Activated naive CD8-positive, alpha-beta T cell treated with anti-CD3 and anti-CD28 coated beads, Interleukin-2, amount 50 U/mL, for 16 hours (primary cell): Measurements from ENCODE around the gene MIAT.

ENCODE experiments used
- DNase-seq: peaks from one replicate; pipeline ENCODE4 v3.0.0-alpha.2; 2020; ENCODE audit warnings: low read depth, low spot score

The MIAT gene

GRCh38 chr22:26632422-26633155 lies 24.8 kb upstream of the MIAT start:
- DNase-seq = no peak

GRCh38 chr22:26634189-26634588 lies 23.2 kb upstream of the MIAT start:
- no peak for DNase-seq

- no peak for DNase-seq
Measured at GRCh38 chr22:26635117-26635516, 22.3 kb upstream of the MIAT start.

- no peak for DNase-seq
Measured at GRCh38 chr22:26636296-26636695, 21.1 kb upstream of the MIAT start.

GRCh38 chr22:26642465-26643417 lies 14.6 kb upstream of the MIAT start:
- DNase-seq = peak; percentile 38

- no peak for DNase-seq
Measured at GRCh38 chr22:26643418-26644100, 13.8 kb upstream of the MIAT start.

- DNase-seq = no peak
Measured at GRCh38 chr22:26646158-26646557, 11.2 kb upstream of the MIAT start.

GRCh38 chr22:26648011-26648497 lies 9.3 kb upstream of the MIAT start:
- no peak for DNase-seq

GRCh38 chr22:26648528-26649388 lies 8.6 kb upstream of the MIAT start:
- DNase-seq = no peak

- no peak for DNase-seq
Measured at GRCh38 chr22:26650722-26651421, 6.5 kb upstream of the MIAT start.

GRCh38 chr22:26651815-26652214 lies 5.6 kb upstream of the MIAT start:
- DNase-seq = no peak

- no peak for DNase-seq
Measured at GRCh38 chr22:26658161-26658560, 773 bp downstream of the MIAT start.

GRCh38 chr22:26658671-26659478 lies 1.5 kb downstream of the MIAT start:
- peak; percentile 50 for DNase-seq

- no peak for DNase-seq
Measured at GRCh38 chr22:26660356-26660755, 3.0 kb downstream of the MIAT start.

- DNase-seq = no peak
Measured at GRCh38 chr22:26660961-26661578, 3.7 kb downstream of the MIAT start.

- DNase-seq = no peak
Measured at GRCh38 chr22:26662160-26662559, 4.8 kb downstream of the MIAT start.

- no peak for DNase-seq
Measured at GRCh38 chr22:26663374-26663923, 6.1 kb downstream of the MIAT start.

- no peak for DNase-seq
Measured at GRCh38 chr22:26665813-26666231, 8.4 kb downstream of the MIAT start.

- DNase-seq = no peak
Measured at GRCh38 chr22:26667140-26667539, 9.8 kb downstream of the MIAT start.
